HepG2 (cell line): Measurements from ENCODE around the gene RSPH4A. TPM values are rescaled to one million over a fixed set of nuclear protein-coding genes. Genes with fewer than 3 reads are reported as not detected.

ENCODE experiments used
- ATAC-seq: fragments of 200-7000 bp; cut with Tn5 transposase; 3 replicates; pipeline ENCODE4 v1.9.1; 2020; ENCODE audit warnings: mild to moderate bottlenecking, moderate library complexity
- BruUV-seq: library from RNA; stranded (reverse); fragments of 400-500 nt; replicated peaks from 2 replicates; lab custom pipeline; 2021; lab: Mats Ljungman, UMichigan
- CTCF ChIA-PET: fragments of 300-600 bp; formaldehyde crosslinking; extraction: SDS; loops from one replicate; lab custom pipeline; 2021; ENCODE audit warnings: low total read pairs, inconsistent platforms, low intra/inter-chr PET ratio; lab: Yijun Ruan, JAX
- POLR2A ChIA-PET: fragments of 350-600 bp; sonication (Branson Sonifier 250); formaldehyde crosslinking; loops from one replicate; lab custom pipeline; 2020; ENCODE audit warnings: antibody characterized with exemption, inconsistent platforms; lab: Yijun Ruan, JAX
- DNase-seq: peaks from one replicate; pipeline ENCODE4 v3.0.0-alpha.2; 2015; ENCODE audit warnings: low spot score
- FAIRE-seq: peaks from 3 replicates; lab custom pipeline; 2011; peaks lifted over from hg19 to GRCh38; lab: Jason Lieb, UNC
- H2AFZ ChIP-seq: one replicate; pipeline ENCODE4 v1.6.1; 2011; ENCODE audit warnings: low read length, inconsistent platforms
- H3K27ac ChIP-seq: fragments of 300-600 bp; 3 replicates; pipeline ENCODE4 v1.8.0; 2011; ENCODE audit warnings: mixed run types, mild to moderate bottlenecking, mixed read lengths, low read length, inconsistent platforms; ENCODE audit not compliant: insufficient read depth; ENCODE audit errors: extremely low read length
- H3K27me3 ChIP-seq, 2 experiments: fragments of 200-600 bp in 1 of 2; 2 replicates in 1 of 2; 3 replicates in 1 of 2; pipeline versions ENCODE4 v1.6.0 to v1.8.0; 2011; ENCODE audit warnings: low read length in 2 of 2, mild to moderate bottlenecking in 2 of 2, moderate library complexity in 2 of 2, inconsistent platforms in 1 of 2; ENCODE audit not compliant: insufficient read depth in 2 of 2, control insufficient read depth in 1 of 2
- H3K36me3 ChIP-seq, 2 experiments: fragments of 200-600 bp in 1 of 2; replicated peaks in 1 of 2; 2 replicates in 1 of 2; 3 replicates in 1 of 2; pipeline versions ENCODE4 v1.5.1 to v1.8.0; 2011; ENCODE audit warnings: low read length in 2 of 2, inconsistent platforms in 1 of 2; ENCODE audit not compliant: insufficient read depth in 2 of 2, control insufficient read depth in 1 of 2
- H3K4me1 ChIP-seq: 2 replicates; pipeline ENCODE4 v1.5.1; 2012; ENCODE audit warnings: low read length, inconsistent platforms; ENCODE audit not compliant: insufficient read depth
- H3K4me2 ChIP-seq: 2 replicates; pipeline ENCODE4 v1.6.0; 2011; ENCODE audit warnings: low read depth, low read length, inconsistent platforms
- H3K4me3 ChIP-seq, 3 experiments: fragments of 200-600 bp in 1 of 3; sonication (generic), shearing (Covaris generic) in 1 of 3; replicated peaks in 1 of 3; 2 replicates each; pipeline ENCODE4 v1.5.1; 2011 to 2016; ENCODE audit warnings: low read length in 3 of 3, inconsistent platforms in 2 of 3, low read depth in 2 of 3, mild to moderate bottlenecking in 2 of 3, control low read depth in 1 of 3, mixed read lengths in 1 of 3; ENCODE audit not compliant: insufficient read depth in 1 of 3
- H3K79me2 ChIP-seq: one replicate; pipeline ENCODE4 v1.6.1; 2011; ENCODE audit warnings: low read length, inconsistent platforms; ENCODE audit not compliant: insufficient read depth
- H3K9ac ChIP-seq: 2 replicates; pipeline ENCODE4 v1.6.0; 2011; ENCODE audit warnings: mild to moderate bottlenecking, low read depth, low read length, inconsistent platforms; ENCODE audit not compliant: insufficient read depth
- H3K9me3 ChIP-seq: 2 replicates; pipeline ENCODE4 v1.5.1; 2012; ENCODE audit warnings: mild to moderate bottlenecking, low read length
- H4K20me1 ChIP-seq: 2 replicates; pipeline ENCODE4 v1.6.0; 2011; ENCODE audit warnings: inconsistent platforms, mild to moderate bottlenecking, low read length, moderate library complexity; ENCODE audit not compliant: insufficient read depth
- BCLAF1 ChIP-seq: fragments of 450-650 bp; IDR thresholded peaks from 2 replicates; pipeline ENCODE4 v1.6.1; 2017; ENCODE audit warnings: mild to moderate bottlenecking
- BORCS8-MEF2B ChIP-seq: sonication (generic); formaldehyde crosslinking; IDR thresholded peaks from 2 replicates; pipeline ENCODE4 v1.8.0; 2022; ENCODE audit warnings: mild to moderate bottlenecking, missing genetic modification reagents
- CBX5 ChIP-seq: sonication (generic); formaldehyde crosslinking; IDR thresholded peaks from 2 replicates; pipeline ENCODE4 v1.4.0; 2020; ENCODE audit warnings: missing genetic modification reagents, borderline replicate concordance
- CEBPB ChIP-seq: IDR thresholded peaks from 2 replicates; pipeline ENCODE4 v1.6.1; 2011; ENCODE audit warnings: low read depth, low read length, improper control_type of control experiment, borderline replicate concordance
- FOSL2 ChIP-seq: sonication (generic); formaldehyde crosslinking; IDR thresholded peaks from 2 replicates; pipeline ENCODE4 v1.4.0; 2020; ENCODE audit warnings: missing genetic modification reagents
- GATAD2A ChIP-seq: IDR thresholded peaks from 2 replicates; pipeline ENCODE4 v1.6.1; 2016
- HNRNPUL1 ChIP-seq: fragments of 200-400 bp; formaldehyde crosslinking; IDR thresholded peaks from 2 replicates; pipeline ENCODE4 v1.6.1; 2017; ENCODE audit warnings: low read depth, mild to moderate bottlenecking, low read length, moderate library complexity
- KDM3A ChIP-seq: IDR thresholded peaks from 2 replicates; pipeline ENCODE4 v1.6.1; 2018; ENCODE audit warnings: low read depth, missing compliant biosample characterization
- NCOA2 ChIP-seq: sonication (generic); formaldehyde crosslinking; IDR thresholded peaks from 2 replicates; pipeline ENCODE4 v1.8.0; 2022; ENCODE audit warnings: inconsistent platforms
- NFKB2 ChIP-seq: sonication (generic); formaldehyde crosslinking; IDR thresholded peaks from 2 replicates; pipeline ENCODE4 v1.4.0; 2020; ENCODE audit warnings: missing genetic modification reagents, borderline replicate concordance
- U2AF1 ChIP-seq: fragments of 200-400 bp; formaldehyde crosslinking; optimal IDR thresholded peaks from 2 replicates; pipeline ENCODE3; 2017; ENCODE audit warnings: mild to moderate bottlenecking, low read depth, low read length
- ZBTB21 ChIP-seq: sonication (generic); formaldehyde crosslinking; IDR thresholded peaks from 2 replicates; pipeline ENCODE4 v1.4.0; 2020; ENCODE audit warnings: missing genetic modification reagents
- ZBTB25 ChIP-seq: IDR thresholded peaks from 2 replicates; pipeline ENCODE4 v1.6.1; 2018; ENCODE audit warnings: missing genetic modification reagents
- ZBTB43 ChIP-seq: sonication (generic); formaldehyde crosslinking; conservative IDR thresholded peaks from 2 replicates; pipeline ENCODE4 v1.4.0; 2020; ENCODE audit warnings: missing genetic modification reagents
- ZNF414 ChIP-seq: sonication (generic); formaldehyde crosslinking; IDR thresholded peaks from 2 replicates; pipeline ENCODE4 v1.5.0; 2020; ENCODE audit warnings: missing genetic modification reagents
- ZNF562 ChIP-seq: sonication (generic); formaldehyde crosslinking; IDR thresholded peaks from 2 replicates; pipeline ENCODE4 v1.8.0; 2022; ENCODE audit warnings: missing genetic modification reagents, borderline replicate concordance
- ZSCAN30 ChIP-seq: sonication (generic); formaldehyde crosslinking; IDR thresholded peaks from 2 replicates; pipeline ENCODE4 v1.5.0; 2020; ENCODE audit warnings: mild to moderate bottlenecking, missing genetic modification reagents
- WGBS: methylation state at CpG from one replicate; pipeline ENCODE4 v1.1.6; 2017; ENCODE audit warnings: low lambda C conversion rate; 5-methylcytosine and 5-hydroxymethylcytosine counted together
- in situ Hi-C: cut with HindIII; loops from 2 replicates; pipeline ENCODE4 v1.10.0; 2017; ENCODE audit warnings: low pct_unique_long_range_greater_than_20kb; ENCODE audit not compliant: extremely low pct_ligation_motif_present
- intact Hi-C: fragments of 100-400 bp; cut with micrococcal nuclease; formaldehyde crosslinking; loops from one replicate; pipeline ENCODE4 v1.10.0; 2022; ENCODE audit not compliant: unreplicated experiment
- polyA plus RNA-seq, 8 experiments: library from polyadenylated mRNA; depleted of rRNA in 3 of 8; stranded (reverse) in 7 of 8; unstranded in 1 of 8; fragments of >200 nt; fragmentation: Illumina TruSeq in 4 of 8; extraction: Trizol in 4 of 8; gene quantifications; 2 replicates each; pipeline versions ENCODE4 v1.2.1 to v1.2.3, GENCODE V29; 2011 to 2016; ENCODE audit warnings: low read depth in 4 of 8, missing spikeins in 1 of 8, mixed read lengths in 1 of 8; ENCODE audit not compliant: insufficient read depth in 1 of 8
- total RNA-seq, 5 experiments: library from RNA; depleted of rRNA; stranded (reverse); fragments of >200 nt; fragmentation: Illumina TruSeq; extraction: Trizol; gene quantifications; 2 replicates each; pipeline ENCODE4 v1.2.3, GENCODE V29; 2016; ENCODE audit warnings: low read depth in 1 of 5
- TF ChIP-seq, protein P1 (sequence below): sonication (generic); formaldehyde crosslinking; IDR thresholded peaks from 2 replicates; pipeline ENCODE4 v1.5.1; 2020; ENCODE audit warnings: missing genetic modification reagents, mild to moderate bottlenecking, borderline replicate concordance

The RSPH4A gene
- total and polyA plus RNA-seq, 2 of the 13 experiments (the other 11 are each of a cell fraction or from before 2014, with no cell fraction given) = 0.24 to 0.40 TPM

DNA sequence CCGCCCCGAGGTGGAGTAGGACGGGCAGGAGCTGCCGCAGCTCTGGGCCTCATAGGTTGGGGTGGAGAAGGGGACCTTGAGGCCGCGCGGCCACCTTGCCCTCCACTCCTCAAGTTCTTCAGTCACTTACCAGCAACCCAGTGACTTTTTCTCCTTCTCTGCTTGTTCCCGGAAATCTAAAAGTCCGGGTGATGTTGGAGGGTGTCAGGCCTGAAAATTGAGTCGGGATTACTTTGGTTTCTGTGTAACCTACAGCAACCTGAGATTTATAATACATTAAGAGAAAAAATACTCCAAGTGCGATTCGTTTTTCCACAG is 44.6 kb upstream of the RSPH4A start:
- Histone ChIP-seq H3K27me3 (no peaks in the 10 kb centered on the region; a peak in 1 of 5 replicates), H3K9ac (peak overlapping the region; percentile 91), H3K9me3 (no peaks in the 10 kb centered on the region), H3K27ac (peak overlapping the region; percentile 90), H2AFZ (peak overlapping the region; percentile 70), H3K79me2 (peaks cover 46% of the 10 kb centered on the region), H3K36me3 (no peaks in the 10 kb centered on the region; a peak in 1 of 5 replicates), H4K20me1 (no peaks in the 10 kb centered on the region), H3K4me2 (peak overlapping the region; percentile 75), H3K4me3 (peak overlapping the region; percentile 89 to 96 (median 92)), H3K4me1 (peaks cover 40% of the 10 kb centered on the region)
- ChIA-PET POLR2A (interaction anchor here (0.7 to 3.3 kb wide), 13 partner anchors 9 to 318 kb away, joined by 3 to 15 read pairs (median 4); partner anchors contain the start of genes CALHM4, TSPYL1, TSPYL4 and ZUP1), CTCF (interaction anchor here (0.7 kb wide), 1 partner anchor 55 kb away, joined by 3 read pairs; no protein-coding TSS in a partner anchor)
- no peak for ATAC-seq
- FAIRE-seq = no peak
- BruUV-seq = TSS peak; percentile 60
- intact Hi-C loops = loop anchor here (2.0 to 5.0 kb wide), 4 partner anchors 59 to 294 kb away; partner anchors contain the start of genes KPNA5 and TSPYL1
- WGBS = under 1% methylated on average over 11 of the region's 12 CpGs
- DNase-seq = no peak
- in situ Hi-C loops = loop anchor here (5.0 kb wide), 1 partner anchor 81 kb away; no protein-coding TSS in a partner anchor
- TF ChIP-seq, protein P1, sequence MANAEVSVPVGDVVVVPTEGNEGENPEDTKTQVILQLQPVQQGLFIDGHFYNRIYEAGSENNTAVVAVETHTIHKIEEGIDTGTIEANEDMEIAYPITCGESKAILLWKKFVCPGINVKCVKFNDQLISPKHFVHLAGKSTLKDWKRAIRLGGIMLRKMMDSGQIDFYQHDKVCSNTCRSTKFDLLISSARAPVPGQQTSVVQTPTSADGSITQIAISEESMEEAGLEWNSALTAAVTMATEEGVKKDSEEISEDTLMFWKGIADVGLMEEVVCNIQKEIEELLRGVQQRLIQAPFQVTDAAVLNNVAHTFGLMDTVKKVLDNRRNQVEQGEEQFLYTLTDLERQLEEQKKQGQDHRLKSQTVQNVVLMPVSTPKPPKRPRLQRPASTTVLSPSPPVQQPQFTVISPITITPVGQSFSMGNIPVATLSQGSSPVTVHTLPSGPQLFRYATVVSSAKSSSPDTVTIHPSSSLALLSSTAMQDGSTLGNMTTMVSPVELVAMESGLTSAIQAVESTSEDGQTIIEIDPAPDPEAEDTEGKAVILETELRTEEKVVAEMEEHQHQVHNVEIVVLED = no peak
- 0 out of 2 replicates have a peak, but pooled peaks have one; percentile 21 for TF ChIP-seq ZSCAN30 (CRISPR knock-in tag)
- TF ChIP-seq ZBTB25 (CRISPR knock-in tag) = no peak
- TF ChIP-seq CEBPB = no peak
- no peak for TF ChIP-seq FOSL2 (CRISPR knock-in tag)
- TF ChIP-seq BORCS8-MEF2B (CRISPR knock-in tag) = no peak
- TF ChIP-seq NFKB2 (CRISPR knock-in tag) = no peak
- TF ChIP-seq ZBTB21 (CRISPR knock-in tag) = 0 out of 2 replicates have a peak, but pooled peaks have one; percentile 0
- TF ChIP-seq NCOA2 (CRISPR knock-in tag) = 0 out of 2 replicates have a peak, but pooled peaks have one; percentile 1
- TF ChIP-seq CBX5 (CRISPR knock-in tag) = no peak
- no peak for TF ChIP-seq U2AF1
- TF ChIP-seq HNRNPUL1 = no peak
- no peak for TF ChIP-seq BCLAF1
- TF ChIP-seq GATAD2A (CRISPR knock-in tag) = no peak
- TF ChIP-seq ZBTB43 (CRISPR knock-in tag) = 0 out of 2 replicates have a peak, but pooled peaks have one; percentile 3
- TF ChIP-seq ZNF414 (CRISPR knock-in tag) = peak; percentile 18; the same call in 1 of the 2 replicates
- TF ChIP-seq ZNF562 (CRISPR knock-in tag) = no peak
- no peak for TF ChIP-seq KDM3A (CRISPR knock-in tag)
